ENCODE measurements around the gene TTC7B. TPM values are rescaled to one million over a fixed set of nuclear protein-coding genes. Genes with fewer than 3 reads are reported as not detected.

TTC7B gene
- total and polyA plus RNA-seq, 9 of the 15 experiments (the other 6 are each of a cell fraction or from before 2014, with no cell fraction given): 2.2 to 77.2 (median 36.7) TPM

DNA sequence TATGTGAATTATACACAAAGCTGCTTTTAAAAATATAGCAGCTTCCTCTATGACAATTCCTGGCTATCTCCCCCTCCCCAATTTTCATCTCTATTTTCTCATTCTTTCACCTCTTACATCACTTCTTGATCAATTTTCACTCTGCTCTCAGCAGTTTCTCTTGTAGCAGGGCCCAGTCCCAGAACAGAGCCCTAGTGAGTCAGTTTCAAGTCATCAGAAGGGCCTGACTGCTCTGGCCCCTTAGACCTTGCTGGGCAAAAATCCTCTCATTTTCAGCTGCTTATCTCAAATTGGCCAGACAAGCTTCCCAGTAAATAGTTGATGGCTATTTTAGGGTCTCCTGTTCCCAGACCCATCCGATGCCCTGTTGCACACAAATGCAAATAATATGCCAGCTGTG is 101.4 kb downstream of the TTC7B start:
- ChIA-PET POLR2A (no interaction called here), CTCF (ENCODE audit: low intra/inter-chr PET ratio) (no interaction called here)
- no peaks in the 10 kb centered on the region for H3K27me3 ChIP-seq (ENCODE audit: control insufficient read depth in 2 of 2, insufficient read depth in 2 of 2, low read length in 2 of 2)
- H2AFZ ChIP-seq (ENCODE audit: low read depth, low read length): no peak overlapping the region
- intact Hi-C loops (cut with micrococcal nuclease) (no loop called here), in situ Hi-C loops (cut with MboI) (no loop called here)
- no peak overlapping the region for H3K27ac ChIP-seq (ENCODE audit: extremely low read depth, low read depth, low read length)
- H3K79me2 ChIP-seq (ENCODE audit: control insufficient read depth, insufficient read depth, low read length): no peaks in the 10 kb centered on the region
- no peak overlapping the region for H3K4me2 ChIP-seq (ENCODE audit: insufficient read depth, low read length)
- WGBS (ENCODE audit: insufficient coverage, low coverage, missing lambda C conversion rate): 75% methylated on average over 1 of the region's 1 CpG
- H3K9ac ChIP-seq (ENCODE audit: insufficient read depth in 1 of 2, low read depth in 2 of 2, low read length in 2 of 2): no peak overlapping the region
- H3K9me3 ChIP-seq (replicated peaks; ENCODE audit: control insufficient read depth, insufficient read depth, low read depth, low read length): no peaks in the 10 kb centered on the region
- H3K36me3 ChIP-seq (ENCODE audit: control insufficient read depth, insufficient read depth, low read length): peaks cover 6% of the 10 kb centered on the region; the same call in 1 of the 3 replicates
- H3K4me3 ChIP-seq: no peak overlapping the region
- BruUV-seq (replicated peaks): no TSS peak
- DNase-seq (ENCODE audit: extremely low read depth in 1 of 4, low spot score in 3 of 4) (no peak), ATAC-seq (no peak), FAIRE-seq (no peak)
- no peak for TF ChIP-seq PTRF (tag; IDR thresholded peaks at IDR 0.05)
- no peak for TF ChIP-seq SMARCA5 (IDR thresholded peaks at IDR 0.05)
- no peak for TF ChIP-seq PHF21A (IDR thresholded peaks at IDR 0.05; ENCODE audit: borderline replicate concordance, low read depth)
- no peak for TF ChIP-seq ID3 (CRISPR knock-in tag; IDR thresholded peaks at IDR 0.05)
- TF ChIP-seq ID3 (tag; IDR thresholded peaks at IDR 0.05): no peak
- TF ChIP-seq FOXP4 (CRISPR knock-in tag; IDR thresholded peaks at IDR 0.05; ENCODE audit: borderline replicate concordance): no peak
- TF ChIP-seq ZNF395 (CRISPR knock-in tag; IDR thresholded peaks at IDR 0.05): no peak
- no peak for TF ChIP-seq TAL1 (IDR thresholded peaks at IDR 0.05)
- TF ChIP-seq ZNF324 (CRISPR knock-in tag; IDR thresholded peaks at IDR 0.05): no peak
- TF ChIP-seq KDM2B (CRISPR knock-in tag; IDR thresholded peaks at IDR 0.05): no peak
- no peak for TF ChIP-seq MEF2A (IDR thresholded peaks at IDR 0.05; ENCODE audit: control insufficient read depth, low read depth, low read length)
- no peak for TF ChIP-seq ZNF347 (CRISPR knock-in tag; IDR thresholded peaks at IDR 0.05; ENCODE audit: low read depth)
- TF ChIP-seq ZNF586 (CRISPR knock-in tag; conservative IDR thresholded peaks at IDR 0.05): no peak
- no peak for TF ChIP-seq SMARCA4 (IDR thresholded peaks at IDR 0.05)
- TF ChIP-seq, protein P1, sequence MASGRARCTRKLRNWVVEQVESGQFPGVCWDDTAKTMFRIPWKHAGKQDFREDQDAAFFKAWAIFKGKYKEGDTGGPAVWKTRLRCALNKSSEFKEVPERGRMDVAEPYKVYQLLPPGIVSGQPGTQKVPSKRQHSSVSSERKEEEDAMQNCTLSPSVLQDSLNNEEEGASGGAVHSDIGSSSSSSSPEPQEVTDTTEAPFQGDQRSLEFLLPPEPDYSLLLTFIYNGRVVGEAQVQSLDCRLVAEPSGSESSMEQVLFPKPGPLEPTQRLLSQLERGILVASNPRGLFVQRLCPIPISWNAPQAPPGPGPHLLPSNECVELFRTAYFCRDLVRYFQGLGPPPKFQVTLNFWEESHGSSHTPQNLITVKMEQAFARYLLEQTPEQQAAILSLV (tag; IDR thresholded peaks at IDR 0.05): no peak
- no peak for TF ChIP-seq FOXJ3 (CRISPR knock-in tag; IDR thresholded peaks at IDR 0.05)
- TF ChIP-seq ATF2 (CRISPR knock-in tag; IDR thresholded peaks at IDR 0.05): no peak
- TF ChIP-seq RCOR1 (IDR thresholded peaks at IDR 0.05; ENCODE audit: borderline replicate concordance in 1 of 2, low read depth in 2 of 2, low read length in 2 of 2): no peak
- no peaks in the 10 kb centered on the region for H3K9me1 ChIP-seq (ENCODE audit: control insufficient read depth, insufficient read depth, low read length)
- H3K4me1 ChIP-seq (replicated peaks in 1 of 2; ENCODE audit: control insufficient read depth in 2 of 2, insufficient read depth in 2 of 2, low read length in 2 of 2): peaks cover 6 to 7% of the 10 kb centered on the region in 2 experiments; a peak in 3 of 5 replicates
- H4K20me1 ChIP-seq (replicated peaks; ENCODE audit: control insufficient read depth, insufficient read depth, low read length): no peaks in the 10 kb centered on the region

Data from K562 (cell line).